Medulla oblongata (tissue), 1 donor: ENCODE data around the gene POLG.

Source experiments
- DNase-seq: peaks from one replicate; pipeline ENCODE4 v3.0.0-alpha.2; 2015; ENCODE audit errors: extremely low spot score

Gene POLG

GRCh38 chr15:89334510-89335297, at the start of gene POLG:
POLG (minus strand) TSS chr15:89334824; CDS start chr15:89333754, 1,070 bp downstream.
- peak; percentile 100 for DNase-seq

GRCh38 chr15:89384176-89384604, 49.6 kb upstream of the POLG start:
- DNase-seq: no peak

GRCh38 chr15:89383365-89384175, 48.9 kb upstream of the POLG start:
- DNase-seq: peak; percentile 87

- DNase-seq: no peak
Measured at GRCh38 chr15:89381888-89382686, 47.5 kb upstream of the POLG start.

GRCh38 chr15:89381331-89381730, 46.7 kb upstream of the POLG start:
- DNase-seq: no peak

GRCh38 chr15:89379818-89380217, 45.2 kb upstream of the POLG start:
- no peak for DNase-seq

- no peak for DNase-seq
Measured at GRCh38 chr15:89379251-89379695, 44.6 kb upstream of the POLG start.

- DNase-seq: no peak
Measured at GRCh38 chr15:89378296-89379151, 43.9 kb upstream of the POLG start.

GRCh38 chr15:89377842-89378295, 43.2 kb upstream of the POLG start:
- DNase-seq: no peak

- DNase-seq: no peak
Measured at GRCh38 chr15:89377024-89377841, 42.6 kb upstream of the POLG start.

GRCh38 chr15:89376388-89376787, 41.8 kb upstream of the POLG start:
- no peak for DNase-seq

GRCh38 chr15:89375093-89376005, 40.7 kb upstream of the POLG start:
- DNase-seq: no peak

- DNase-seq: no peak
Measured at GRCh38 chr15:89374086-89374981, 39.7 kb upstream of the POLG start.

- DNase-seq: no peak
Measured at GRCh38 chr15:89372069-89372935, 37.7 kb upstream of the POLG start.

- DNase-seq: no peak
Measured at GRCh38 chr15:89371228-89372044, 36.8 kb upstream of the POLG start.

- DNase-seq: no peak
Measured at GRCh38 chr15:89370978-89371227, 36.3 kb upstream of the POLG start.
